GM23338 (cell line): ENCODE data around the gene PTPRA. TPM values are rescaled to one million over a fixed set of nuclear protein-coding genes. Genes with fewer than 3 reads are reported as not detected.

Experiments used
- ATAC-seq: fragments of 200-7000 bp; cut with Tn5 transposase; 3 replicates; pipeline ENCODE4 v1.9.1; 2020
- DNase-seq: peaks from one replicate; pipeline ENCODE4 v3.0.0-alpha.2; 2015; ENCODE audit warnings: low spot score
- H2AFZ ChIP-seq: fragments of 200-600 bp; sonication (generic); 2 replicates; pipeline ENCODE4 v1.8.0; 2016; ENCODE audit warnings: antibody characterized with exemption, mild to moderate bottlenecking, moderate library complexity
- H3F3A ChIP-seq: fragments of 200-600 bp; sonication (generic); replicated peaks from 2 replicates; pipeline ENCODE4 v1.8.0; 2017; ENCODE audit warnings: antibody characterized with exemption, mixed run types, low read depth
- H3K27ac ChIP-seq: fragments of 200-600 bp; sonication (generic); 2 replicates; pipeline ENCODE4 v1.6.1; 2016; ENCODE audit warnings: low read depth
- H3K27me3 ChIP-seq: fragments of 200-600 bp; sonication (generic); 2 replicates; pipeline ENCODE4 v1.8.0; 2016; ENCODE audit warnings: mild to moderate bottlenecking, mixed run types, moderate library complexity; ENCODE audit not compliant: insufficient read depth
- H3K36me3 ChIP-seq: fragments of 200-600 bp; sonication (generic); 2 replicates; pipeline ENCODE4 v1.8.0; 2016; ENCODE audit warnings: mild to moderate bottlenecking; ENCODE audit not compliant: insufficient read depth
- H3K4me1 ChIP-seq: fragments of 200-600 bp; sonication (generic); 2 replicates; pipeline ENCODE4 v1.8.0; 2016; ENCODE audit warnings: mild to moderate bottlenecking, moderate library complexity; ENCODE audit not compliant: insufficient read depth
- H3K4me2 ChIP-seq: fragments of 200-600 bp; sonication (generic); 2 replicates; pipeline ENCODE4 v1.7.1; 2017; ENCODE audit warnings: mixed run types
- H3K4me3 ChIP-seq: fragments of 200-600 bp; sonication (generic); 2 replicates; pipeline ENCODE4 v1.6.1; 2016; ENCODE audit warnings: mixed run types
- H3K79me2 ChIP-seq: fragments of 200-600 bp; sonication (generic); replicated peaks from 2 replicates; pipeline ENCODE4 v1.8.0; 2017; ENCODE audit warnings: mild to moderate bottlenecking; ENCODE audit not compliant: insufficient read depth
- H3K9me2 ChIP-seq: fragments of 200-600 bp; sonication (generic); 2 replicates; pipeline ENCODE4 v1.8.0; 2017; ENCODE audit not compliant: insufficient read depth
- H4K20me1 ChIP-seq: fragments of 200-600 bp; sonication (generic); replicated peaks from 2 replicates; pipeline ENCODE4 v1.8.0; 2017; ENCODE audit warnings: mild to moderate bottlenecking; ENCODE audit not compliant: insufficient read depth
- H3K27ac Mint-ChIP-seq: 2 replicates; pipeline ENCODE4 v1.8.0; 2020; ENCODE audit warnings: inconsistent platforms, mild to moderate bottlenecking, moderate library complexity, mixed read lengths
- H3K27me3 Mint-ChIP-seq: 3 replicates; pipeline ENCODE4 v1.8.0; 2022; ENCODE audit warnings: low read depth, mild to moderate bottlenecking, moderate library complexity, mixed read lengths, inconsistent platforms; ENCODE audit not compliant: insufficient read depth, poor library complexity
- H3K36me3 Mint-ChIP-seq: 3 replicates; pipeline ENCODE4 v1.8.0; 2021; ENCODE audit warnings: low read depth, mild to moderate bottlenecking, inconsistent platforms, moderate library complexity, mixed read lengths
- H3K4me1 Mint-ChIP-seq: 3 replicates; pipeline ENCODE4 v1.8.0; 2020; ENCODE audit warnings: mild to moderate bottlenecking, inconsistent platforms, mixed read lengths
- H3K4me3 Mint-ChIP-seq: 3 replicates; pipeline ENCODE4 v1.8.0; 2021; ENCODE audit warnings: moderate library complexity, mild to moderate bottlenecking, inconsistent platforms, mixed read lengths
- H3K9me3 Mint-ChIP-seq: 3 replicates; pipeline ENCODE4 v1.8.0; 2020; ENCODE audit warnings: moderate library complexity, mild to moderate bottlenecking, inconsistent platforms, mixed read lengths
- CREB1 ChIP-seq: fragments of 250-450 bp; sonication (Bioruptor Pico); IDR thresholded peaks from 2 replicates; pipeline ENCODE4 v1.5.0; 2020; ENCODE audit warnings: low read depth, mild to moderate bottlenecking, moderate library complexity
- ETS1 ChIP-seq: IDR thresholded peaks from 2 replicates; pipeline ENCODE4 v1.6.1; 2016; ENCODE audit warnings: antibody characterized with exemption
- EZH2 ChIP-seq: fragments of 200-600 bp; sonication (generic); IDR thresholded peaks from one replicate; pipeline ENCODE4 v1.8.0; 2017; ENCODE audit warnings: antibody characterized with exemption, mild to moderate bottlenecking, low read depth; ENCODE audit not compliant: unreplicated experiment
- JUNB ChIP-seq: IDR thresholded peaks from one replicate; pipeline ENCODE4 v1.6.1; 2016; ENCODE audit warnings: antibody characterized with exemption; ENCODE audit not compliant: unreplicated experiment
- NANOG ChIP-seq: IDR thresholded peaks from 2 replicates; pipeline ENCODE4 v1.6.1; 2016; ENCODE audit warnings: antibody characterized with exemption, borderline replicate concordance
- POLR2AphosphoS5 ChIP-seq: IDR thresholded peaks from 2 replicates; pipeline ENCODE4 v1.6.1; 2016; ENCODE audit warnings: antibody characterized with exemption, low read depth
- REST ChIP-seq: IDR thresholded peaks from one replicate; pipeline ENCODE4 v1.6.1; 2018; ENCODE audit warnings: antibody characterized with exemption; ENCODE audit not compliant: unreplicated experiment
- STAT1 ChIP-seq: IDR thresholded peaks from one replicate; pipeline ENCODE4 v1.6.1; 2016; ENCODE audit warnings: antibody characterized with exemption; ENCODE audit not compliant: unreplicated experiment
- ZNF114 ChIP-seq: fragments of 250-450 bp; sonication (Bioruptor Pico); IDR thresholded peaks from 2 replicates; pipeline ENCODE4 v1.5.0; 2020; ENCODE audit warnings: mild to moderate bottlenecking, moderate library complexity
- ZNF331 ChIP-seq: fragments of 250-450 bp; sonication (Bioruptor Pico); IDR thresholded peaks from 2 replicates; pipeline ENCODE4 v1.5.0; 2020; ENCODE audit warnings: low read depth, mild to moderate bottlenecking, moderate library complexity
- polyA plus RNA-seq: library from polyadenylated mRNA; unstranded; fragments of >200 nt; fragmentation: Nextera tagmentation; extraction: Ambion mirVana; gene quantifications from 2 replicates; pipeline ENCODE4 v1.2.1, GENCODE V29; 2016
- total RNA-seq: library from RNA; depleted of rRNA; stranded (reverse); fragments of >200 nt; shearing (Covaris generic); gene quantifications from 2 replicates; pipeline ENCODE4 v1.2.3, GENCODE V29; 2014
- TF ChIP-seq, protein P1 (sequence below), 2 experiments: fragments of 200-600 bp in 1 of 2; sonication (generic) in 1 of 2; conservative IDR thresholded peaks; 2 replicates each; pipeline versions ENCODE4 v1.5.1 to v1.6.1; 2016 to 2017; ENCODE audit warnings: antibody characterized with exemption in 2 of 2, low read depth in 2 of 2, mild to moderate bottlenecking in 2 of 2, moderate library complexity in 1 of 2

PTPRA gene
- total and polyA plus RNA-seq, 2 experiments from 2014 or later, result 37.8 to 39.3 TPM

DNA sequence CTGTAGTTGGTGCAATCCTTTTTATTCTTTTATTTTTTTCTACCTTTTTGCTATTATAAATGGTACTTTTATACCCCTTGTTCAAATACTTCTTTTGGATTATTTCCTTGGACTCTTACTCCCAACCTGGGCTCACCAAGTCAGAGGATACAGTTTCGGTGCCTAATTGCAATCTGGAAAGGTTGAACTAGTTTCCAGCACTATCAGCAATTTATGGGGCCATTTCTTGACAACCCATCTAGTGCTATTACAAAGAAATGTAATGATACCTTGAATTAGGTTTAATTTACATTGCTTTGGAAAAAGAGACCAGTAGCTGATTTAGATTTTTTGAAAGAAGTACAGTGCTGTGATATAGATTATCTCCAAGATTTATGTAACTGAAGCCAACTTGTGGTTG is 5.2 kb downstream of the PTPRA start (continued):
- no peak for TF ChIP-seq REST
- no peak for TF ChIP-seq ZNF114
- TF ChIP-seq POLR2AphosphoS5, result no peak
- no peak for TF ChIP-seq NANOG
- no peak for TF ChIP-seq STAT1
- TF ChIP-seq ETS1, result no peak
- no peak for TF ChIP-seq CREB1 (CRISPR knock-in tag)
- TF ChIP-seq, protein P1, sequence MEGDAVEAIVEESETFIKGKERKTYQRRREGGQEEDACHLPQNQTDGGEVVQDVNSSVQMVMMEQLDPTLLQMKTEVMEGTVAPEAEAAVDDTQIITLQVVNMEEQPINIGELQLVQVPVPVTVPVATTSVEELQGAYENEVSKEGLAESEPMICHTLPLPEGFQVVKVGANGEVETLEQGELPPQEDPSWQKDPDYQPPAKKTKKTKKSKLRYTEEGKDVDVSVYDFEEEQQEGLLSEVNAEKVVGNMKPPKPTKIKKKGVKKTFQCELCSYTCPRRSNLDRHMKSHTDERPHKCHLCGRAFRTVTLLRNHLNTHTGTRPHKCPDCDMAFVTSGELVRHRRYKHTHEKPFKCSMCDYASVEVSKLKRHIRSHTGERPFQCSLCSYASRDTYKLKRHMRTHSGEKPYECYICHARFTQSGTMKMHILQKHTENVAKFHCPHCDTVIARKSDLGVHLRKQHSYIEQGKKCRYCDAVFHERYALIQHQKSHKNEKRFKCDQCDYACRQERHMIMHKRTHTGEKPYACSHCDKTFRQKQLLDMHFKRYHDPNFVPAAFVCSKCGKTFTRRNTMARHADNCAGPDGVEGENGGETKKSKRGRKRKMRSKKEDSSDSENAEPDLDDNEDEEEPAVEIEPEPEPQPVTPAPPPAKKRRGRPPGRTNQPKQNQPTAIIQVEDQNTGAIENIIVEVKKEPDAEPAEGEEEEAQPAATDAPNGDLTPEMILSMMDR (conservative IDR thresholded peaks at IDR 0.05; ENCODE audit: low read depth in 2 of 2), result no peak

DNA sequence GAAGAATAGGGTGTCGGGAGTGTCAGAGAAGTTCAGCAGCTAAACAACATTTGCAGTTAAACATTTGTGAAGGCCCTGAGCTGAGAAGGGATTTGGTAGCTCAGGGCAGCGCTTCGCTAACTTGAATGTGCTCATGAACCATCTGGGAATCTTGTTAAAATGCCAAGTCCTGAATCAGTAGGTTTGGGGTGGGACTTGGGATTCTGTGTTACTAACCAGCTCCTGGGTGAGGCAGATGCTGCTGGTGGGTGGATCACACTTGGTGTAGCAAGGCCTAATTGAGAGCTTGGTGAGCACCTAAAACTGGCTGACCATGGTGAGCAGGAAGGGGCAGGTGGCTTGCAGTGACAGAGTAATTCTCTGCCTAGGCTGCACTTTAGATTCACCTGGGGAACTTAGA is 5.9 kb downstream of the PTPRA start:
- Histone ChIP-seq H3K27me3 (no peaks in the 10 kb centered on the region), H4K20me1 (peaks cover 26% of the 10 kb centered on the region), H3K79me2 (peaks cover 98% of the 10 kb centered on the region), H3K4me2 (no peak overlapping the region), H3K4me3 (no peak overlapping the region), H3K9me2 (no peaks in the 10 kb centered on the region), H3K36me3 (no peaks in the 10 kb centered on the region), H3K4me1 (peaks cover 16% of the 10 kb centered on the region), H2AFZ (no peak overlapping the region), H3F3A (no peaks in the 10 kb centered on the region), H3K27ac (no peak overlapping the region)
- peaks cover 28% of the 10 kb centered on the region for H3K4me1 Mint-ChIP-seq
- peaks cover 6% of the 10 kb centered on the region for H3K27me3 Mint-ChIP-seq
- ATAC-seq (no peak), DNase-seq (no peak)
- peaks cover 9% of the 10 kb centered on the region for H3K36me3 Mint-ChIP-seq
- no peaks in the 10 kb centered on the region for H3K9me3 Mint-ChIP-seq
- H3K4me3 Mint-ChIP-seq, result no peak overlapping the region
- no peak overlapping the region for H3K27ac Mint-ChIP-seq
- TF ChIP-seq JUNB (no peak), STAT1 (no peak), ZNF114 (no peak), ETS1 (no peak), POLR2AphosphoS5 (no peak), ZNF331 (CRISPR knock-in tag) (no peak), EZH2 (no peak)
- TF ChIP-seq, protein P1 (conservative IDR thresholded peaks at IDR 0.05; ENCODE audit: low read depth in 2 of 2), result no peak
